Measurements from ENCODE around the gene MAML2.

Gene MAML2

GRCh38 chr11:96178887-96179279, 164.1 kb downstream of the MAML2 start:
- no peak for DNase-seq

DNA sequence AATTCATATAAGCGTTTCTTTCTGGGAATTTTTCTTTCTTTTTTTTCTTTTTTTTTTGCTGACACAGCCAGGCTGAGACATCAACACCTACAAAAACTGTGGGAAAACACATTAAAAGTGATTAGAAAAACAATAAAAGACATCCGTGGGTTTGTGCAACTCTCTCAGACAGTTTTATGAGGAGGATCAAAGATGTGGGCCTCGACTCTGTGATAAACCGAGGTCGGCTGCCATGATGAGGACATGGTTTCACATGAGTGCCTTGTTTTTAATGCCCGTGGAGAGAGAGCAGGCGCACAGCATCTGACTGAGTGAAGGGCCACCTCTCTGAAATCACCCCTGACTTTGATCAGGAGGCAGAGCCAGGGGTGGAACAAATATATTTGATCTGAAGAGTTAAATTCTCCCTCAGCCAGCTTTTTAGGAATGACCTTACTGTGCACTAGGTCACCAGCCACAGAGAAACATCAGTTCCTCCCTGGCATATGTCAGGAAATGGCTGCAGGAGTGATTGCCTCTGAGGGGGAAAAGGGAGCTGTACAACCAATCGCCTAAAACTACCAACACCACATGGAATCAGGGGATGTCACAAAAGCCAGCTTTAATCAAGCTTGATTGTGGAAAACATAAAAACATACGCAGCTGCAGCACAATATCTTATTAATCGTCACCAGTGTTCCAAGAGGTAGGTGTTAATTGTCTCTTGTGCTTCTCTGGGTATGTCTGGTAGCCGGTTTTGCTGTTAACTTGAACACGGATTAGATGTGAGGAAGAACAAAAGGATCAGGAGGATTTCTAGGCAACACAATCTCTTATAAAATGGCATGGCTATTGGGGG, 164.7 kb downstream of the MAML2 start:
- DNase-seq: no peak

DNA sequence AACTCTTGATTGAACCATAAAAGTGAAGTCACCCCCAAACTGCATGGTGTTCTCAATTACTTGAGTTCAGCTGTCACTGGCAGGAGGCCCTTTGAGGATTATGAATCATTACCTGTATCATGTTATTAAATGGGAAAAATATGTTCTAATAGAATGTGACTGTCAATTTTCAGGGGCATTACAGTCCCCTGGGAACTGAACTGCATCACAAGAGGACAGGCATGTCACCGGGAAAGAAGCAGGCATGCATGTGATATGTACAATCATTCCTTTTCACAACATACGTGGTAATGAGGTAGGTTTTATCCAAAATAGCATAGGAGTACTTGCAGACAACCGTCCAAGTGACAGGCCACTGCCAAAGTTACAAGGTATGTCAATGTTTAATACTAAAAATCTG, 165.8 kb downstream of the MAML2 start:
- DNase-seq: no peak

GRCh38 chr11:96173906-96174305, 169.1 kb downstream of the MAML2 start:
- no peak for DNase-seq

- no peak for DNase-seq
Measured at GRCh38 chr11:96173422-96173821, 169.6 kb downstream of the MAML2 start.

- peak; percentile 54 for DNase-seq
Measured at GRCh38 chr11:96172604-96173003, 170.4 kb downstream of the MAML2 start.

DNA sequence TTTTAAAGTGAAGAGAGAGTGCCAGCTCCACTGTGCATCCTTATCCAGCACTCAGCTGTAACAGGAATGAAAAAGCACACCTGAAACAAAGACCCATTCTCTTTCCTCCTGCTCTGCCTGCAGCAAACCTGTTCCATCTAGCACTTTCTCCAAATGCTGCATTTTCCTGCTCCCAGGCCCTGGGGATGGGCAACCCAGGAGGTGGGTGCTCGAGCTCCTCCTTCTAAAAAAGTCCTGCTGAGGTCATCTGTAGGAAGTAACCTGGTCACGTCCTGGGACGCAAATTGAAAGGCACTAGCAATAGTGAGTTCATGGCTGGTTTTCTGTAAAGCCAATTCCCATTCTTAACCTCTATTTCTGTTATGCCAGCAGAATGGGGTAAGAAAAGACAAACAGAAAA, 173.7 kb downstream of the MAML2 start:
- DNase-seq: no peak

- DNase-seq: peak; percentile 93
Measured at GRCh38 chr11:96168623-96169022, 174.4 kb downstream of the MAML2 start.

GRCh38 chr11:96167787-96168186, 175.2 kb downstream of the MAML2 start:
- DNase-seq: no peak

DNA sequence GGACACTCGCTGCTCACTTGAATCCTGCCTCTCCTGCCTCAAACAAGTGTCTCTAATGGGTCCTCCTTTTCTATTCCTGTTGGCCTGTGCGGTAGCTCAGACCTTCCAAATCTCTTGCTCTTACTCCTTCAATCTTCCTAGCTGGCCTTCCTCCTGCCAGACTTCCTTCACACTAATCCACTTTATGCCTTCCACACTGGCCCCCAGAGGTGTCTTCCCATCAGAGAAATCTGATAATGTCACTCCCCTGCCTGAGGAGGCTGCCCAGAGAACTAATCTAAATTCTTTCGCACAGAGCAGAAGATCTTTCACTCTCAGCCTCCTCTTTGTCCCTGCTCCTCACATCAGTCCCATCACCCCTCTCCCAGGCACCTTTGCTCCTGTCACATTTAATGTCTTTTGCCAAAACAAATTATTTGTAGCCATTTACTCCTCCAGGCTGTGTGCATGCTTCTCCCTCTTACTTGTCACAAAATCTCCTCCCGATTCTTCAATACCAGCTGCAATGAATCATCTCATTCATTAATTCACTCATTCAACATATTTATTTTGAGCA, 175.7 kb downstream of the MAML2 start:
- DNase-seq: no peak

DNA sequence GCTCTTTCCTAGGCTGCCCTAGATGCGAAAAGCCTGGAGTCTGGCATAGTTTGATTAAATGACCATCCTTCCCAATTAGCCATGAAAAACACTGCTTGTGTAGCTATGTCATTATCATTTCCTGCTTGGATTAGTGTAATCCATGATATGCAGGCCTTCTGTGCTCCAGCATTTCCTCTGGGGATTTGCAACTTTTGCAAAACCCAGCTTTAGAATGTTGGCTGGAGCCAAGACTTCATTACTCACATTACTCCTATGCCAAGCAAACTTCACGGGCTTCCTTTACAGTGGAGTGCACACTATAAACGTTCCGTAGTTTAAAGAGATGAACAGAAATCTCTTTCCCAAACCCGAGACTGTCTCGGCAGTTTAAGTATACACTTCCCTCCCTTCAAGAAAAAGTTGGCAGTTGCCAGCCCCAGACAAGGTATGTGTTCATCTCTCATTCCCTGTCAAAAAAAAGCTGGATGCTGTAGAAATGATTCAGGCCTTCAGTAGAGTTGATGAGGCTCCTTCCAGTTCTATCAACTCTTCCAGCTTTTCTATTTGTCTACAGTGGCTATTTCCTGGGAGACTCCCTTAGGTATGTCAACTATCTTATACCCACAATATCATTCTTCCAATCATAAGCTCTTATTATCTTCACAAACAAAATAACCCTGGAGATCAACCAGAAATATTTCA, 180.0 kb downstream of the MAML2 start:
- DNase-seq: peak; percentile 99

DNA sequence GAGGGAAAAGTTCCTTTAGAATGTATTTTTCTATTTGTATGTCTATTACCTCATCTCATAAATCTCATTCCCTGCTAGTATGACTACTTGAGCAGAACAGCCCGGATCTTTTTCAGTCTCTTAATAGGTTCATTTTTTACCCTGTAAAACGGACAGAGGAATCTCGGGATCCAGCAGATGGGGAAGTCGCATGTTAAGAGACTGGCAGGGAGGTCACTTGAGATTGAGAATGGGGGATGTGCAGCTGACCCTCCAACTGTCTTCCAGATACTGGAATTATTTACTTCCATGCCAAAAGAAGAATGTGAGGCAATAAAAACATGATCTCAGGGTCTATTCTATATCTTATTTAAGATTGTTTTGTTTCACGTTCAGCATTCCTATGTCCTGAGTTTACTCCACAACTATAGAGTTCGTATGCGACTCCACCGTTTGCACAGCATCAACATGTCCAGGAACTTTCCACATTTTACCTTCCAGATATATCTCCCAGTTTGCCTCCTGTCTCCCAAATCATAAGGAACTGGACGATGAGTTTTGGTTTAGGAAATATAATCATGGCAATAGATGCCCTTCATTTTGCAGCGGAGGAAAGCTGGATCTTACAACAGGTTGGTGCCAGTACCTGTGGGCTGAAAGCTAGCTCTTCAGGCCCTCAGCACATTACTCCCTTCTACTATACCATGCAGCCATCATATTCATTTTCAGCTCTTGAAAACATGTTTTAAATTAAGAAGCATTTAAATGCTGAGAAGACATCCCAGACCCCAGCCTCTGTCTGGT, 181.5 kb downstream of the MAML2 start:
- peak; percentile 79 for DNase-seq

DNA sequence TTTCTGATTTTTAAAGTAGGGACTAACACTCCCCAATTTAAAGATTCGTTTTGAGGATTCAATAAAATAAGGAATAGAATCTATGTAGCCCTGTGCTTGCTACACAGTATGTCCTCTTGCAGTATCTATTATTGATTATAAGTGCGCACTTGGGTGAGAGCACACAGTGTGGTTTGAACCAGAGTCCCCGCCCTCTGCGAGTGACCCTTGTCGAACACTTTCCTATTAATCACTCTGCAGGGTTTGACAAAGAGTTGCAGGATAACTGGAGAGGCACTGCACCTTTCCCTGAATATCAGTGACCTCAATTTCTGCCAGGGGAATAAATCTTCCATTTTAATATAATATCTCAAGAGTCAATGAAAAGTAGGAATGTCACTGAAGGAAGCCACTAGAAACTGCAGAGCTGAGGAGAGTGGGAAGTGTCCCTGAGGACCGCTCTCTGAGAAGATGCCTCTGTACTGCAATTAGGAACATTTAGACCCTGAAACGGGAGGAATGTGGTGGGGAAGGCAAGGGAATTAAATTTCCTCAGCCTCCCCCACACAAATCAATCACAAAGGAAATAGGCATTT, 182.2 kb downstream of the MAML2 start:
- no peak for DNase-seq

DNA sequence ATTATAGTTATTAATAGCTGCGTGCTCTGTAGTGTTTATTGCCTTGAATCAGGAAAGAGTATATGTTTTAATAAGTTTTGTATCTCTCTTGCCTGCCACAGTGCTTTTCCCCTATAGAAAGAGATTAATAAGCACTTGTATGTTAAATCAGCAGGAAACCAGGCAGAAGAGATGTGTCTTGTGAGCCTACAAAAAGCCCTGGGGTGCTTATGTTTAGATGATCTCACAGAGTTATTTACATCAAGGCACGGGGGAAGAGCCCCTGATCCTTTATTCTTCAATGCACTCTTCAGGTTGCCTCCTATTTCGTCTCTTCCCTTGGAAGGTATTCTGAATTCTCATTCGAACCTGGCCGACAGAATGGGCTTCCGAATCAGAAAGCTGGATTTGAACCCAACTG, 183.0 kb downstream of the MAML2 start:
- no peak for DNase-seq

DNA sequence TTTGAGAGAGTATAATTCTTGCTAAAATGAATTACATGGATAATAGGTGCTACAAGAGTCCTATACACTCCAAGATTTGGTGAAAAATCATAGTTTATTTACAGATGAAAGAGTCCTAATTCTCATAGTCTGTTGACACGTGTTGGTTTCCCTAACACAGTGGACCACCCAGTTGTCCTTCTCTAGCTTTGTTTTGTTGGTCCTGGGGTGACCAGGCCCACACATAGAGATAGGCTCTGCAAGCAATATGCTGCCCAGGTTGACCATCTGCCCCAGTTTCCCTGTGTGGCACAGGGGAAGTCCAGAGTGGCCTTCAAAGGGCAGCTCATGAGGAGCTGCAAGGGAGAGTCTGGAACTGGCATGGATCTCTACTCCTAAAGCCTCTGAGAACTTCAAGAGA, 184.9 kb downstream of the MAML2 start:
- DNase-seq: no peak

DNA sequence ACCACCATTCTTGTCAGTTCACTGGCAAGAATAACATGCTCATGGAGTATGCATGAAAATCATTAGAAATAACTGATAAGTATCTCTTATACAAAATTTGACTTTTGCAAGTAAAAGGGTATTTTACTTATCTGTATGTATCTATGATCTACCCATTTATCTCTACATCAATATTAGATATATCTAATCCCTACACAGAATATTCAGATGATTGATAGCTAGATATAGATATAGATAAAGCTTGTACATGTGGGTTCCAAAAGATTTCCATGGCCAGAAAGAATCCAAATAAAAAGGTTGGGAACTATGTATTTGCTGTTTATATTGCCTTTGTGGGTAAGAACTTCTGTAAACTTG, 185.5 kb downstream of the MAML2 start:
- no peak for DNase-seq

DNA sequence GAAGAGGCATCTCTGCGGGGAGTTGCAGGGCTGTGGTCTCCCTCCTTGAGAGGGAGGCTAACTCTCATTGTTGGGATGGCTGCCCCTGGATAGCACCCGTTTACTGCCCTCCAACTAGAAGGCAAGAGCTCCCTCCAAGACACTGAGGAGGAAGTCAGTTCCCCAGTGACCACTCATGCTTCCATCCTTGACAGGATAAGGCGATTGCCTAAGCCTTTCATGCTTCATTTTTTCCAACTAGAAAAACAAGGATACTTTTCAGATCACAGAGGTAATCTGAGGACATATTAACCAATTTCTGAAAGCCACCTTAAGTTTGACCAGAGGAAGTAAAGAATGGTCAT, 186.6 kb downstream of the MAML2 start:
- no peak for DNase-seq

- DNase-seq: peak; percentile 97
Measured at GRCh38 chr11:96155627-96156378, 187.2 kb downstream of the MAML2 start.

- DNase-seq: peak; percentile 90
Measured at GRCh38 chr11:96154802-96155520, 188.0 kb downstream of the MAML2 start.

- no peak for DNase-seq
Measured at GRCh38 chr11:96152623-96153022, 190.4 kb downstream of the MAML2 start.

- peak; percentile 61 for DNase-seq
Measured at GRCh38 chr11:96151501-96151900, 191.5 kb downstream of the MAML2 start.

DNA sequence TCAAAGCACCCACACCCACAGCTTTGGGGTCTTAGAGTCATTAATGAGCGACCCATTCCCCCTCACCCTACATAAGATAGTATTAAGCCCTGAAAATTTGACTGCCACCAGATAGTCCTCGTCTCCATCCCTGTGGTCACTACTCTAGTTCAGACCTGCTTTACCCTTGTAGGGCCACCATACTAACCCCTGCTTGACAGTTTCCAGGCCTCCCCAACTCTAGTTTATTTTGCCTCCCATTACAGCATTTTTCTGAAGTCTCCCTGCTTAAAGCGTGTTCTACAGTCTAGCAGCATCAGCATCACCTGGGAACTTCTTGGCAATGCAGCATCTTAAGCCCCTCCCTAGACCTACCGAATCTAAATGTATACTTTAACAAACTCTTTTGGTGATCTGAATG, 192.4 kb downstream of the MAML2 start:
- no peak for DNase-seq

Data from fibroblast of skin of right quadriceps (primary cell).